ENCODE measurements around the gene NKX2-4.

- TF ChIP-seq BHLHE40 (IDR thresholded peaks at IDR 0.05; ENCODE audit: borderline replicate concordance) (no peak), ELF4 (IDR thresholded peaks at IDR 0.05) (no peak), TARDBP (IDR thresholded peaks at IDR 0.05) (no peak), HDGF (IDR thresholded peaks at IDR 0.05; ENCODE audit: borderline replicate concordance) (no peak), FOXA1 (IDR thresholded peaks at IDR 0.05) (no peak), FOXM1 (IDR thresholded peaks at IDR 0.05; ENCODE audit: borderline replicate concordance) (no peak), SP1 (IDR thresholded peaks at IDR 0.05) (no peak), ZNF384 (IDR thresholded peaks at IDR 0.05) (no peak), FOXK2 (IDR thresholded peaks at IDR 0.05) (no peak), LEF1 (IDR thresholded peaks at IDR 0.05; ENCODE audit: borderline replicate concordance) (no peak)
These were observed 16.6 kb downstream of the NKX2-4 start for GRCh38 chr20:21380711-21381110.
